Measurements from ENCODE around the gene MACROD2.

Gene MACROD2

GRCh38 chr20:15155848-15156401 is 1160.6 kb downstream of the MACROD2 start:
- H3K4me3 ChIP-seq (ENCODE audit: low read length) = no peak overlapping the region
- no peak for TF ChIP-seq ZNF274 (IDR thresholded peaks at IDR 0.05; ENCODE audit: low read depth, low read length)

- H3K4me3 ChIP-seq (ENCODE audit: low read length) = no peak overlapping the region
- no peak for TF ChIP-seq ZNF274 (IDR thresholded peaks at IDR 0.05; ENCODE audit: low read depth, low read length)
Measured at GRCh38 chr20:15158533-15158932, 1163.2 kb downstream of the MACROD2 start.

- H3K4me3 ChIP-seq (ENCODE audit: low read length) = no peak overlapping the region; the same call in 1 of the 2 replicates
- no peak for TF ChIP-seq ZNF274 (IDR thresholded peaks at IDR 0.05; ENCODE audit: low read depth, low read length)
Measured at GRCh38 chr20:15162079-15162647, 1166.8 kb downstream of the MACROD2 start.

DNA sequence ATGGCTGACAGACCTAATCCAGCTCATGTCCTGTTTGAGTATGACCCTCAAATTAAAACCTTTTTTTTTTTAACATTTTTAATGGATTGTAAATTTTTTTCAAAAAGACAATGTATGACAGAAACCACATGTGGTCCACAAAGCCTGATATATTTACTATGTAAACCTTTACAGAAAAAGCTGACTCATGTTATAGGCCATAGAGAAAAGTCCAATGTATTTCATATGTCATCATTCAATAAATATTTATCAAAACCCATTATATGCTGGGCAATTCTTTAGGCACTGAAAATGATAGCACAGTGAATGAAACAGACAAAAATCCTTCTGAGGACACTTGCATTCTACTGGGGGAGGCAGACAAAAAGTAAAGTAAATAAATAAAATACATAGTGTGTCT is 1168.3 kb downstream of the MACROD2 start:
- no peak overlapping the region for H3K4me3 ChIP-seq (ENCODE audit: low read length)
- no peak for TF ChIP-seq ZNF274 (IDR thresholded peaks at IDR 0.05; ENCODE audit: low read depth, low read length)

DNA sequence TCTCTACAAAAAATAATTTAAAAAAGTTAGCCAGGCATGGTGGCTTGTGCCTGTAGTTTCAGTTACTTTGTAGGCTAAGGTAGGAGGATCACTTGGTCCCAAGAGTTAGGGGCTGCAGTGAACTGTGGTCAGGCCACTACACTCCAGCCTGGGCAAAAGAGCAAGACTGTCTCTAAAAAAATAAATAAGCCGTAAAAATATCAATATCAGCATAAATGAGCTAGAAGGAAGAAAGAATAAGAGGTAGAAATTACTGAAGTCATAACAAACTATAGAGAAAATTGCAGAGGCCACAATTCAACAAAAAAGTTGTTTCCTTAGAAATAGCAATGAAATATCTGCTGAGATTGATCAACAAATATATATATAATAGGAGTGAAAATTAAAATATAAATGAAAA is 1169.4 kb downstream of the MACROD2 start:
- no peak for TF ChIP-seq ZNF274 (IDR thresholded peaks at IDR 0.05; ENCODE audit: low read depth, low read length)

GRCh38 chr20:15166744-15167143 is 1171.4 kb downstream of the MACROD2 start:
- no peak overlapping the region for H3K4me3 ChIP-seq (ENCODE audit: low read length)
- no peak for TF ChIP-seq ZNF274 (IDR thresholded peaks at IDR 0.05; ENCODE audit: low read depth, low read length)

More for the DNA sequence above, 1169.4 kb downstream of the MACROD2 start:
- H3K4me3 ChIP-seq (ENCODE audit: low read length) = no peak overlapping the region

DNA sequence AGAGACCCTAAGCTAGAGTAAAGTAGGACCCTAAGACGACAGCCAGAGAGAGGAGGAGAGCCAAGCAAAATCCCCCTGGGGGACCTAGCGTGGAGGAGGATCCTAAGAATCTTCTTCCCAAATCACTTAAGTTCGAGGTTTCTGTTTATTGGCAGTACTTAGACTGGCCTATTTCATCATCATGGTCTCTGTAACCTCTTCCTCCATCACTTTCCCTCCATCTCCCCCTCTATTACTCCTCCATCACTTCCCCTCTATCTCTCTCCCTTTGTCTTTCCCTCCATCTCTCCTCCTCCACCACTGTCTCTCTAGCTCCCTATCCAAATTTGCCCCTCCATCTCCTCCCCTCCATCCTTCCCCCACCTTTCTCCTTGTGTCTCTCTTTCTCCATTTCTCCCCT is 1175.7 kb downstream of the MACROD2 start:
- TF ChIP-seq ZNF274 (IDR thresholded peaks at IDR 0.05; ENCODE audit: low read depth, low read length) = no peak
- no peak overlapping the region for H3K4me3 ChIP-seq (ENCODE audit: low read length)

DNA sequence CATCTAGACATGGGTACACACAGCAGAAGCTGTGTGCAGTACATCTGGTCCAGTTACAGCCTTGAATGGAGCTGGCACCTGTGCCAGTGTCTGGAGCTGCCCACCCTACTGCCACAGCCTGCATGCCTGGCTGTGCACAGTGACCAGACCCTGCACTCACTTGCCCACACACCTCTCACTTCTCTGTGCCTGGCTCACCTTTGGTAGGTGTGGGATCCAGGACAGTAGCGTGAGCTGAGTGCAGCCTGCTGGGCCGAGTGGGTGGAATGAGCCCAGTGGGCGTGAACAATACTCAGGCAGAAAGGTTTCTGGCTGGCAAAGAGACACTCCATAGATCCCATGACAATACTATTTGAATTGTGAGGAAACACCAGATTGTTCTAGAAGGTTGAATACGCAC is 1181.6 kb downstream of the MACROD2 start:
- TF ChIP-seq ZNF274 (IDR thresholded peaks at IDR 0.05; ENCODE audit: low read depth, low read length) = no peak
- H3K4me3 ChIP-seq (ENCODE audit: low read length) = no peak overlapping the region

GRCh38 chr20:15178581-15178980 is 1183.3 kb downstream of the MACROD2 start:
- no peak for TF ChIP-seq ZNF274 (IDR thresholded peaks at IDR 0.05; ENCODE audit: low read depth, low read length)
- H3K4me3 ChIP-seq (ENCODE audit: low read length) = no peak overlapping the region

- no peak overlapping the region for H3K4me3 ChIP-seq (ENCODE audit: low read length)
- no peak for TF ChIP-seq ZNF274 (IDR thresholded peaks at IDR 0.05; ENCODE audit: low read depth, low read length)
Measured at GRCh38 chr20:15179381-15179780, 1184.1 kb downstream of the MACROD2 start.

DNA sequence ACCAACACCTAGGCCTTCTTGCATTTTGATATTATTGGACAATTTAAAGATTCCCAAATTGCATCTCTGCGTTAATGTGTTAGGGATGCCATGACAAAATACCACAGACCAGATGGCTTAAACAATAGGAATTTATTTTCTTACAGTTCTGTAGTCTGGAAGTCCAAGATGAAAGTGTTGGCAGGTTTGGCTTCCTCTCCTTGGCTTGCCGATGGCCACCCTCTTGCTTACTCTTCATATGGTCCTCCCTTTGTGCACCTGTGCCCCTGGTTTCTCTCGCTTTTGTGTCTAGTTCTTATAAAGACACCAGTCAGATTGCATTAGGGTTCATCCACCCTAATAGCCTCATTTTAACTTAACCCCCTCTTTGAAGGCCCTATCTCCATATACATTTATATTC is 1184.5 kb downstream of the MACROD2 start:
- TF ChIP-seq ZNF274 (IDR thresholded peaks at IDR 0.05; ENCODE audit: low read depth, low read length) = no peak
- no peak overlapping the region for H3K4me3 ChIP-seq (ENCODE audit: low read length)

DNA sequence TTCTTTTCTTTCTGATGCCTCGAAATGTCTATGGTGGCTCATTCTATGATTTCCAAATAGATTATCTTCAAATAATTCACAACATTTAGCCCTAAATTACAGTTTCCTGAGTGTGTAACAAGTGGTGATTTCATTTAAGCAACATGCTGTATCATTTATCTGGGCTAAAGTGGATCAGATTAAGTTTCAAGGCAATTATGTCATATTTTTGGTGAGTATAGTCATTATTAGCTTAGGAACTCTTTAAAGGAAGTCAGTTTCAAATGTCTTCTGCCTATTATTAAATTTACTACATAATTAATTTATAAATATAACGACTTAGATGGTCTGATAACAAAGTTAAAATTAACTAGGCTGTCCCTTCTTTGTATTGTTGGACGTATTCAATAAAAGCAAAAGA is 1190.0 kb downstream of the MACROD2 start:
- no peak overlapping the region for H3K4me3 ChIP-seq (ENCODE audit: low read length)
- no peak for TF ChIP-seq ZNF274 (IDR thresholded peaks at IDR 0.05; ENCODE audit: low read depth, low read length)

GRCh38 chr20:15185913-15186312 is 1190.6 kb downstream of the MACROD2 start:
- no peak for TF ChIP-seq ZNF274 (IDR thresholded peaks at IDR 0.05; ENCODE audit: low read depth, low read length)
- H3K4me3 ChIP-seq (ENCODE audit: low read length) = no peak overlapping the region

- H3K4me3 ChIP-seq (ENCODE audit: low read length) = no peak overlapping the region
- no peak for TF ChIP-seq ZNF274 (IDR thresholded peaks at IDR 0.05; ENCODE audit: low read depth, low read length)
Measured at GRCh38 chr20:15187612-15188011, 1192.3 kb downstream of the MACROD2 start.

GRCh38 chr20:15188415-15188814 is 1193.1 kb downstream of the MACROD2 start:
- no peak for TF ChIP-seq ZNF274 (IDR thresholded peaks at IDR 0.05; ENCODE audit: low read depth, low read length)

More at GRCh38 chr20:15188415-15188814, 1193.1 kb downstream of the MACROD2 start:
- H3K4me3 ChIP-seq (ENCODE audit: low read length) = no peak overlapping the region

Data from GM08714 (cell line).